ENCODE measurements around the gene IL23R.

GRCh38 chr1:67174716-67175284 lies 8.5 kb downstream of the IL23R start:
- no peak for TF ChIP-seq FOXA1 (IDR thresholded peaks at IDR 0.05)
- peak; percentile 31; the same call in 1 of the 2 replicates for TF ChIP-seq PKNOX1 (IDR thresholded peaks at IDR 0.05)
- no peak for TF ChIP-seq ARNT (IDR thresholded peaks at IDR 0.05)
- TF ChIP-seq TARDBP (IDR thresholded peaks at IDR 0.05) = no peak
- TF ChIP-seq ZNF384 (IDR thresholded peaks at IDR 0.05) = no peak
- TF ChIP-seq LEF1 (IDR thresholded peaks at IDR 0.05; ENCODE audit: borderline replicate concordance) = no peak
- no peak for TF ChIP-seq FOXM1 (IDR thresholded peaks at IDR 0.05; ENCODE audit: borderline replicate concordance)
